ENCODE results near the gene SLC25A48. TPM values are rescaled to one million over a fixed set of nuclear protein-coding genes. Genes with fewer than 3 reads are reported as not detected.

Gene SLC25A48
- total and polyA plus RNA-seq, 9 donors, result 1.4 TPM; not detected in 8

GRCh38 chr5:135830876-135831275 is 3.6 kb upstream of the SLC25A48 start:
- Histone ChIP-seq H3K36me3 (no peaks in the 10 kb centered on the region), H3K4me3 (no peak overlapping the region), H3K9me3 (no peaks in the 10 kb centered on the region), H3K27me3 (no peaks in the 10 kb centered on the region), H3K4me1 (ENCODE audit: insufficient read depth) (no peaks in the 10 kb centered on the region), H3K27ac (no peak overlapping the region)
- intact Hi-C loops (cut with DNase I), result loop anchor here in 2 of 4 donors (5.0 kb wide), 2 partner anchors 269 to 274 kb away; no protein-coding TSS in a partner anchor
- DNase-seq, result no peak
- WGBS, 3 donors, result 50 to 61% (median 55%) methylated on average over 4 of the region's 4 CpGs
- TF ChIP-seq POLR2A (IDR thresholded peaks at IDR 0.05) (no peak), CTCF (IDR thresholded peaks at IDR 0.05) (no peak), EP300 (IDR thresholded peaks at IDR 0.05) (no peak)

GRCh38 chr5:135831439-135831838 is 3.0 kb upstream of the SLC25A48 start:
- intact Hi-C loops (cut with DNase I), result loop anchor here in 2 of 4 donors (5.0 kb wide), 2 partner anchors 269 to 274 kb away; no protein-coding TSS in a partner anchor
- H3K27me3 ChIP-seq, result no peaks in the 10 kb centered on the region
- no peak overlapping the region for H3K27ac ChIP-seq
- H3K9me3 ChIP-seq, result no peaks in the 10 kb centered on the region
- no peaks in the 10 kb centered on the region for H3K36me3 ChIP-seq
- H3K4me3 ChIP-seq, result no peak overlapping the region
- DNase-seq, result no peak
- TF ChIP-seq CTCF (IDR thresholded peaks at IDR 0.05), result no peak
- TF ChIP-seq POLR2A (IDR thresholded peaks at IDR 0.05), result no peak
- TF ChIP-seq EP300 (IDR thresholded peaks at IDR 0.05), result no peak
- 93 to 100% (median 100%) methylated on average over 1 of the region's 1 CpG for WGBS, 3 donors
- no peaks in the 10 kb centered on the region for H3K4me1 ChIP-seq (ENCODE audit: insufficient read depth)

GRCh38 chr5:135831851-135832555 is 2.5 kb upstream of the SLC25A48 start:
- H3K4me3 ChIP-seq, result no peak overlapping the region
- TF ChIP-seq POLR2A (IDR thresholded peaks at IDR 0.05) (no peak), EP300 (IDR thresholded peaks at IDR 0.05) (no peak)
- no peaks in the 10 kb centered on the region for H3K27me3 ChIP-seq
- H3K4me1 ChIP-seq (ENCODE audit: insufficient read depth), result no peaks in the 10 kb centered on the region
- no peaks in the 10 kb centered on the region for H3K9me3 ChIP-seq
- no peaks in the 10 kb centered on the region for H3K36me3 ChIP-seq
- 83 to 88% (median 85%) methylated on average over 12 of the region's 12 CpGs for WGBS, 3 donors
- DNase-seq, result no peak
- no peak overlapping the region for H3K27ac ChIP-seq
- intact Hi-C loops (cut with DNase I), result loop anchor here in 2 of 4 donors (5.0 kb wide), 2 partner anchors 270 to 275 kb away; no protein-coding TSS in a partner anchor

- Histone ChIP-seq H3K27me3 (no peaks in the 10 kb centered on the region), H3K36me3 (no peaks in the 10 kb centered on the region), H3K9me3 (no peaks in the 10 kb centered on the region), H3K27ac (no peak overlapping the region), H3K4me3 (no peak overlapping the region), H3K4me1 (ENCODE audit: insufficient read depth) (no peaks in the 10 kb centered on the region)
- WGBS, 3 donors, result 90 to 93% (median 92%) methylated on average over 14 of the region's 14 CpGs
- no peak for TF ChIP-seq POLR2A (IDR thresholded peaks at IDR 0.05)
- TF ChIP-seq EP300 (IDR thresholded peaks at IDR 0.05), result no peak
- no peak for TF ChIP-seq CTCF (IDR thresholded peaks at IDR 0.05)
- intact Hi-C loops (cut with DNase I), result loop anchor here in 2 of 4 donors (5.0 kb wide), 2 partner anchors 271 to 276 kb away; no protein-coding TSS in a partner anchor
- DNase-seq, result no peak
These were observed 1.2 kb upstream of the SLC25A48 start for GRCh38 chr5:135832941-135833920.

All from ovary (tissue), 9 donors.